SK-N-SH (cell line): ENCODE results near the gene RORB. TPM values are rescaled to one million over a fixed set of nuclear protein-coding genes. Genes with fewer than 3 reads are reported as not detected.

ENCODE experiments used
- CTCF ChIA-PET: fragments of 300-600, 350-600 bp; formaldehyde crosslinking; extraction: SDS; loops from one replicate; lab custom pipeline; 2021; lab: Yijun Ruan, JAX
- POLR2A ChIA-PET: fragments of 350-600 bp; sonication (Branson Sonifier 250); formaldehyde crosslinking; extraction: SDS; loops from one replicate; lab custom pipeline; 2020; ENCODE audit warnings: antibody characterized with exemption, inconsistent platforms; lab: Yijun Ruan, JAX
- DNase-seq: peaks from one replicate; pipeline ENCODE4 v3.0.0; 2012
- H2AFZ ChIP-seq: fragments of 200-600 bp; sonication (generic); 2 replicates; pipeline ENCODE4 v1.8.1; 2016; ENCODE audit warnings: antibody characterized with exemption, mild to moderate bottlenecking, low read depth
- H3F3A ChIP-seq: fragments of 200-600 bp; sonication (generic); replicated peaks from 2 replicates; pipeline ENCODE3; 2016; ENCODE audit warnings: antibody characterized with exemption, mild to moderate bottlenecking; ENCODE audit not compliant: insufficient read depth
- H3K27ac ChIP-seq, 2 experiments: fragments of 200-500 bp in 1 of 2; fragments of 200-600 bp in 1 of 2; sonication (Bioruptor generic) in 1 of 2; sonication (generic), shearing (Covaris generic) in 1 of 2; 2 replicates each; pipeline versions ENCODE4 v1.5.1 to v1.6.1; 2014 to 2016; ENCODE audit warnings: low read depth in 2 of 2, inconsistent platforms in 1 of 2, low read length in 1 of 2, mild to moderate bottlenecking in 1 of 2, mixed read lengths in 1 of 2
- H3K27me3 ChIP-seq: fragments of 200-600 bp; sonication (generic), shearing (Covaris generic); 2 replicates; pipeline ENCODE4 v1.6.1; 2016; ENCODE audit warnings: mixed run types; ENCODE audit not compliant: insufficient read depth
- H3K36me3 ChIP-seq, 2 experiments: fragments of 200-500 bp in 1 of 2; fragments of 200-600 bp in 1 of 2; sonication (Bioruptor generic) in 1 of 2; sonication (generic) in 1 of 2; replicated peaks in 1 of 2; 2 replicates each; pipeline versions ENCODE3 to v1.5.1; 2014 to 2016; ENCODE audit warnings: low read length in 1 of 2, mild to moderate bottlenecking in 1 of 2; ENCODE audit not compliant: insufficient read depth in 2 of 2, control insufficient read depth in 1 of 2
- H3K4me1 ChIP-seq, 2 experiments: fragments of 200-500 bp in 1 of 2; fragments of 200-600 bp in 1 of 2; sonication (Bioruptor generic) in 1 of 2; sonication (generic), shearing (Covaris generic) in 1 of 2; 2 replicates each; pipeline versions ENCODE4 v1.5.1 to v1.6.1; 2014 to 2016; ENCODE audit warnings: low read depth in 1 of 2, low read length in 1 of 2, mixed run types in 1 of 2; ENCODE audit not compliant: insufficient read depth in 2 of 2, control insufficient read depth in 1 of 2
- H3K4me2 ChIP-seq: fragments of 200-600 bp; sonication (generic), shearing (Covaris generic); 2 replicates; pipeline ENCODE4 v1.6.1; 2017; ENCODE audit warnings: mixed run types
- H3K4me3 ChIP-seq, 2 experiments: fragments of 200-500 bp in 1 of 2; fragments of 200-600 bp in 1 of 2; sonication (Bioruptor generic) in 1 of 2; sonication (generic), shearing (Covaris generic) in 1 of 2; 2 replicates each; pipeline versions ENCODE4 v1.5.1 to v1.8.1; 2014 to 2016; ENCODE audit warnings: low read depth in 2 of 2, inconsistent platforms in 1 of 2, low read length in 1 of 2, mild to moderate bottlenecking in 1 of 2, mixed read lengths in 1 of 2, moderate library complexity in 1 of 2
- H3K79me2 ChIP-seq: fragments of 200-600 bp; sonication (generic); 2 replicates; pipeline ENCODE4 v1.8.1; 2017; ENCODE audit warnings: mild to moderate bottlenecking; ENCODE audit not compliant: insufficient read depth
- H3K9ac ChIP-seq: fragments of 200-600 bp; sonication (generic); 2 replicates; pipeline ENCODE4 v1.6.1; 2017; ENCODE audit warnings: mixed run types
- H3K9me2 ChIP-seq: fragments of 200-600 bp; sonication (generic); 2 replicates; pipeline ENCODE4 v1.6.1; 2017; ENCODE audit warnings: mixed run types
- H3K9me3 ChIP-seq: fragments of 200-600 bp; sonication (generic); 2 replicates; pipeline ENCODE4 v1.6.1; 2017; ENCODE audit warnings: mixed run types, mild to moderate bottlenecking, moderate library complexity
- H4K20me1 ChIP-seq: fragments of 200-600 bp; sonication (generic); 2 replicates; pipeline ENCODE4 v1.6.1; 2017; ENCODE audit warnings: mild to moderate bottlenecking, mixed run types; ENCODE audit not compliant: insufficient read depth
- CHD2 ChIP-seq: fragments of 150-350 bp; IDR thresholded peaks from 2 replicates; pipeline ENCODE4 v1.6.1; 2018; ENCODE audit warnings: low read length; ENCODE audit not compliant: partially characterized antibody
- EP300 ChIP-seq, 2 experiments: IDR thresholded peaks; 2 replicates each; pipeline versions ENCODE4 v1.4.0 to v1.6.1; 2012; ENCODE audit warnings: borderline replicate concordance in 1 of 2, low read depth in 1 of 2, low read length in 1 of 2
- EZH2phosphoT487 ChIP-seq: fragments of 200-600 bp; sonication (generic); IDR thresholded peaks from 2 replicates; pipeline ENCODE4 v1.6.1; 2017; ENCODE audit warnings: low read depth, mixed run types, mild to moderate bottlenecking, antibody characterized with exemption, moderate library complexity, borderline replicate concordance
- FOSL2 ChIP-seq: IDR thresholded peaks from 2 replicates; pipeline ENCODE4 v1.4.0; 2012; ENCODE audit warnings: low read depth, mild to moderate bottlenecking, moderate library complexity, borderline replicate concordance
- FOXJ3 ChIP-seq: sonication (generic); formaldehyde crosslinking; IDR thresholded peaks from 2 replicates; pipeline ENCODE4 v1.5.1; 2020; ENCODE audit warnings: mild to moderate bottlenecking, missing genetic modification reagents
- FOXM1 ChIP-seq: IDR thresholded peaks from 2 replicates; pipeline ENCODE4 v1.4.0; 2012; ENCODE audit warnings: low read depth, mild to moderate bottlenecking
- GABPA ChIP-seq: IDR thresholded peaks from 2 replicates; pipeline ENCODE4 v1.4.0; 2012; ENCODE audit warnings: low read depth, mild to moderate bottlenecking
- GATA2 ChIP-seq: sonication (generic); formaldehyde crosslinking; IDR thresholded peaks from 2 replicates; pipeline ENCODE4 v1.5.0; 2020; ENCODE audit warnings: mild to moderate bottlenecking, missing genetic modification reagents
- JUND ChIP-seq: IDR thresholded peaks from 2 replicates; pipeline ENCODE4 v1.4.0; 2012
- MAX ChIP-seq: IDR thresholded peaks from 2 replicates; pipeline ENCODE4 v1.4.0; 2012; ENCODE audit warnings: low read depth
- NRF1 ChIP-seq: IDR thresholded peaks from 2 replicates; pipeline ENCODE4 v1.6.1; 2012; ENCODE audit warnings: low read depth, mild to moderate bottlenecking, low read length
- PBX3 ChIP-seq: IDR thresholded peaks from 2 replicates; pipeline ENCODE4; 2012
- RAD21 ChIP-seq: IDR thresholded peaks from 2 replicates; pipeline ENCODE4 v1.6.1; 2012; ENCODE audit warnings: mild to moderate bottlenecking, low read length
- RFX5 ChIP-seq: IDR thresholded peaks from 2 replicates; pipeline ENCODE4 v1.6.1; 2012; ENCODE audit warnings: mild to moderate bottlenecking, improper control_type of control experiment, low read length
- SIN3A ChIP-seq: IDR thresholded peaks from 2 replicates; pipeline ENCODE4 v1.6.1; 2012; ENCODE audit warnings: low read depth, mild to moderate bottlenecking, low read length, moderate library complexity, borderline replicate concordance
- TAF1 ChIP-seq: IDR thresholded peaks from 2 replicates; pipeline ENCODE4 v1.6.1; 2012; ENCODE audit warnings: low read depth, mild to moderate bottlenecking, low read length, moderate library complexity, borderline replicate concordance
- TCF12 ChIP-seq: IDR thresholded peaks from 2 replicates; pipeline ENCODE4 v1.4.0; 2012
- USF1 ChIP-seq: IDR thresholded peaks from 2 replicates; pipeline ENCODE4 v1.4.0; 2012; ENCODE audit warnings: low read depth, borderline replicate concordance
- YY1 ChIP-seq: IDR thresholded peaks from 2 replicates; pipeline ENCODE4 v1.4.0; 2012; ENCODE audit warnings: low read depth, mild to moderate bottlenecking
- ZBTB33 ChIP-seq: IDR thresholded peaks from 2 replicates; pipeline ENCODE4 v1.4.0; 2012; ENCODE audit warnings: low read depth, borderline replicate concordance
- WGBS: methylation state at CpG from one replicate; pipeline ENCODE4 v1.1.6; 2017; ENCODE audit warnings: low lambda C conversion rate; 5-methylcytosine and 5-hydroxymethylcytosine counted together
- polyA plus RNA-seq, 3 experiments: library from polyadenylated mRNA; depleted of rRNA; stranded (reverse); fragments of >200 nt; gene quantifications; 2 replicates each; pipeline ENCODE4 v1.2.3, GENCODE V29; 2012
- TF ChIP-seq, protein P1 (sequence below): fragments of 200-600 bp; sonication (generic); IDR thresholded peaks from 2 replicates; pipeline ENCODE4 v1.6.1; 2017; ENCODE audit warnings: antibody characterized with exemption, mild to moderate bottlenecking, moderate library complexity

The RORB gene
- polyA plus RNA-seq, 1 of the 3 experiments (the other 2 are of a cell fraction): 0.13 TPM

- 45% methylated on average over 6 of the region's 6 CpGs for WGBS
- DNase-seq: no peak
- POLR2A ChIA-PET: no interaction called here
- Histone ChIP-seq H3K27ac (no peak overlapping the region), H4K20me1 (no peaks in the 10 kb centered on the region), H3K79me2 (no peaks in the 10 kb centered on the region), H3K36me3 (no peaks in the 10 kb centered on the region), H2AFZ (no peak overlapping the region), H3K9me3 (no peaks in the 10 kb centered on the region), H3K9ac (no peak overlapping the region), H3K27me3 (no peaks in the 10 kb centered on the region), H3K4me2 (no peak overlapping the region)
- CTCF ChIA-PET: no interaction called here
- TF ChIP-seq, protein P1, sequence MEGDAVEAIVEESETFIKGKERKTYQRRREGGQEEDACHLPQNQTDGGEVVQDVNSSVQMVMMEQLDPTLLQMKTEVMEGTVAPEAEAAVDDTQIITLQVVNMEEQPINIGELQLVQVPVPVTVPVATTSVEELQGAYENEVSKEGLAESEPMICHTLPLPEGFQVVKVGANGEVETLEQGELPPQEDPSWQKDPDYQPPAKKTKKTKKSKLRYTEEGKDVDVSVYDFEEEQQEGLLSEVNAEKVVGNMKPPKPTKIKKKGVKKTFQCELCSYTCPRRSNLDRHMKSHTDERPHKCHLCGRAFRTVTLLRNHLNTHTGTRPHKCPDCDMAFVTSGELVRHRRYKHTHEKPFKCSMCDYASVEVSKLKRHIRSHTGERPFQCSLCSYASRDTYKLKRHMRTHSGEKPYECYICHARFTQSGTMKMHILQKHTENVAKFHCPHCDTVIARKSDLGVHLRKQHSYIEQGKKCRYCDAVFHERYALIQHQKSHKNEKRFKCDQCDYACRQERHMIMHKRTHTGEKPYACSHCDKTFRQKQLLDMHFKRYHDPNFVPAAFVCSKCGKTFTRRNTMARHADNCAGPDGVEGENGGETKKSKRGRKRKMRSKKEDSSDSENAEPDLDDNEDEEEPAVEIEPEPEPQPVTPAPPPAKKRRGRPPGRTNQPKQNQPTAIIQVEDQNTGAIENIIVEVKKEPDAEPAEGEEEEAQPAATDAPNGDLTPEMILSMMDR: no peak
- TF ChIP-seq JUND (no peak), TCF12 (no peak), GABPA (no peak), NRF1 (no peak), USF1 (no peak), PBX3 (no peak), EP300 (IDR thresholded peaks at IDR 0.05; ENCODE audit: borderline replicate concordance in 1 of 2, low read depth in 1 of 2, low read length in 1 of 2) (no peak), FOXM1 (no peak)
- TF ChIP-seq, all 33 proteins: peak for 0
- no peaks in the 10 kb centered on the region for H3F3A ChIP-seq
- no peak overlapping the region for H3K4me3 ChIP-seq
- no peaks in the 10 kb centered on the region for H3K4me1 ChIP-seq
- H3K9me2 ChIP-seq: no peaks in the 10 kb centered on the region
Measured at GRCh38 chr9:74674077-74674476, 176.9 kb downstream of the RORB start.

DNA sequence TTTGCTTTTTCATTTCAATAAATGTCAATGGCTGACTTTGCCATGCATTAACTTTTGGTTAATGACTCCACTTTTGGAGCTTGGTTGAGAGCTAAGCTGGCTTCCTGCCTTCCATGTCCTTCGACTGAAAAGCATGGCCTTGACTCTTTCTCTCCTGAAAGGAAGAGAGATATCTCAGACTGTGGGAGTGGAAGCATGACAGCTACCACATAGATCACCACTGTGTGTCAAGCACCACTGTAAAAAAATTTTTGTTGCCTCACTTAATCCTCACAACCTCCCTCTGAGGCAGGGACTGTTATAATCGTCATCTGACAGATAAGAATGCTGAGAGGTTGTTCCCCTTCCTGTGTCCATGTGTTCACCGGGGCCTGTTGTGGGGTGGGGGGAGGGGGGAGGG, 184.8 kb downstream of the RORB start:
- Histone ChIP-seq H3K4me3 (no peak overlapping the region), H4K20me1 (no peaks in the 10 kb centered on the region), H3K27me3 (no peaks in the 10 kb centered on the region), H3K27ac (no peak overlapping the region), H3K9ac (no peak overlapping the region), H3K9me3 (no peaks in the 10 kb centered on the region), H2AFZ (no peak overlapping the region), H3K36me3 (no peaks in the 10 kb centered on the region), H3K79me2 (no peaks in the 10 kb centered on the region), H3K4me2 (no peak overlapping the region), H3K9me2 (no peaks in the 10 kb centered on the region), H3F3A (no peaks in the 10 kb centered on the region), H3K4me1 (no peaks in the 10 kb centered on the region)
- CTCF ChIA-PET: no interaction called here
- DNase-seq: no peak
- POLR2A ChIA-PET: no interaction called here
- 50% methylated on average over 3 of the region's 3 CpGs for WGBS
- TF ChIP-seq PBX3 (no peak), RAD21 (no peak), NRF1 (no peak), MAX (no peak), RFX5 (no peak), YY1 (no peak), EZH2phosphoT487 (no peak), TAF1 (no peak), SIN3A (no peak), FOXJ3 (CRISPR knock-in tag) (no peak), CHD2 (no peak), GATA2 (CRISPR knock-in tag) (no peak), FOSL2 (no peak), ZBTB33 (no peak)
